Measurements from ENCODE around the gene EXOSC7. TPM values are rescaled to one million over a fixed set of nuclear protein-coding genes. Genes with fewer than 3 reads are reported as not detected.

EXOSC7 gene
- 41.9 and 51.8 TPM in 2 replicates for total RNA-seq

GRCh38 chr3:44976002-44976815, at the start of gene EXOSC7, which contains the start of gene ZDHHC3:
Gene EXOSC7 (plus strand): TSS chr3:44976244. CDS start chr3:44976278, 34 bp downstream.
Gene ZDHHC3 (minus strand): TSS chr3:44976174. CDS start chr3:44959436, 16,738 bp downstream.

GRCh38 chr3:45026038-45026437, 50.0 kb downstream of the EXOSC7 start, which contains the start of gene CLEC3B:
Gene CLEC3B (plus strand): TSS chr3:45026303. CDS start chr3:45026363, 60 bp downstream.

Small RNA genes within 50 kb of the gene (small RNA-seq; reads per million reads assigned to genes)
- not detected for gene RNU5B-3P

Other genes with a start within 250 kb of the EXOSC7 start
- gene ZNF501, start 246.6 kb upstream of the EXOSC7 start, total RNA-seq, result 4.2 and 13.7 TPM in 2 replicates
- gene KIAA1143, start 214.6 kb upstream of the EXOSC7 start, total RNA-seq, result 17.7 and 23.1 TPM in 2 replicates
- 2.8 and 4.3 TPM in 2 replicates for gene KIF15, start 214.4 kb upstream of the EXOSC7 start, total RNA-seq
- 10.0 and 23.9 TPM in 2 replicates for gene TMEM42, start 114.3 kb upstream of the EXOSC7 start, total RNA-seq
- 7.3 and 16.5 TPM in 2 replicates for gene TGM4, start 101.6 kb upstream of the EXOSC7 start, total RNA-seq
- gene ZDHHC3, start 70 bp upstream of the EXOSC7 start, total RNA-seq, result 167 and 202 TPM in 2 replicates
- gene CLEC3B, start 50.1 kb downstream of the EXOSC7 start, total RNA-seq, result 1.4 TPM in 1 of 2 replicates, not detected in the other
- 0.39 and 3.6 TPM in 2 replicates for gene CDCP1, start 170.1 kb downstream of the EXOSC7 start, total RNA-seq